ENCODE data around the gene PTCD2. TPM values are rescaled to one million over a fixed set of nuclear protein-coding genes. Genes with fewer than 3 reads are reported as not detected.

PTCD2 gene
- total and polyA plus RNA-seq, 11 donors, result 5.3 to 21.5 (median 13.0) TPM

GRCh38 chr5:72301557-72301956 lies 18.6 kb upstream of the PTCD2 start:
- ATAC-seq (no peak), DNase-seq (no peak)
- H3K9me3 ChIP-seq, result no peaks in the 10 kb centered on the region
- H3K27me3 ChIP-seq, result no peaks in the 10 kb centered on the region
- peaks cover 0 to 31% (median 2%) of the 10 kb centered on the region in 12 donors for H3K4me1 ChIP-seq
- intact Hi-C loops (cut with DNase I), result loop anchor here in 3 of 10 donors (10.0 kb wide), 2 partner anchors 87 to 167 kb away; no protein-coding TSS in a partner anchor
- TF ChIP-seq CTCF (IDR thresholded peaks at IDR 0.05) (no peak), POLR2A (IDR thresholded peaks at IDR 0.05) (no peak)
- H3K27ac ChIP-seq, result no peak overlapping the region
- H3K4me3 ChIP-seq, result no peak overlapping the region
- WGBS, 4 donors, result 92 to 95% (median 93%) methylated on average over 6 of the region's 6 CpGs
- peaks cover 0 to 13% (median 6%) of the 10 kb centered on the region in 9 donors for H3K36me3 ChIP-seq

DNA sequence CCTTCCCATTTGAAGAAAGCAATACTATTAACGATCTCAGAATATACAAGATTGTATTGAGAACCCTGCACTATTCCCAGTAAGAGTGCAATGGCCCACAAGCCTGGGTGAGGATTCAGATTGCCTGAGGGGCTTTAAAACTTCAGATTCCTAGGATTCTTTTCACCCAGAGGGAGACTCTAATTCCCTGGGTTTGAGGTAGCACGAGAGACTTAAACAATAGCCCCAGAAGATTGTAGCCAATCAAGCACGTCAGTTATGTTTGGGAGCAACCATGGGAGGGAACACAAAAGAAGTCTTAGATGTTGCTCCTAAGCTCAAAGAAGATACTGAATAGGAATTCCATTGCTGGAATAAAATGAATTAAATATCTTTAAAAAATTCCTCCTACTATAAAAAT lies 18.0 kb upstream of the PTCD2 start:
- TF ChIP-seq POLR2A (IDR thresholded peaks at IDR 0.05), result no peak
- TF ChIP-seq CTCF (IDR thresholded peaks at IDR 0.05), result no peak
- 72 to 80% (median 73%) methylated on average over 3 of the region's 3 CpGs for WGBS, 4 donors
- peaks cover 0 to 8% (median under 1%) of the 10 kb centered on the region in 9 donors for H3K36me3 ChIP-seq
- no peaks in the 10 kb centered on the region for H3K9me3 ChIP-seq
- intact Hi-C loops (cut with DNase I), result loop anchor here in 3 of 10 donors (10.0 kb wide), 2 partner anchors 87 to 167 kb away; no protein-coding TSS in a partner anchor
- H3K27ac ChIP-seq, result no peak overlapping the region
- H3K27me3 ChIP-seq, result no peaks in the 10 kb centered on the region
- no peak overlapping the region for H3K4me3 ChIP-seq
- DNase-seq (no peak), ATAC-seq (no peak)
- H3K4me1 ChIP-seq, result peaks cover 0 to 35% (median 5%) of the 10 kb centered on the region in 12 donors

DNA sequence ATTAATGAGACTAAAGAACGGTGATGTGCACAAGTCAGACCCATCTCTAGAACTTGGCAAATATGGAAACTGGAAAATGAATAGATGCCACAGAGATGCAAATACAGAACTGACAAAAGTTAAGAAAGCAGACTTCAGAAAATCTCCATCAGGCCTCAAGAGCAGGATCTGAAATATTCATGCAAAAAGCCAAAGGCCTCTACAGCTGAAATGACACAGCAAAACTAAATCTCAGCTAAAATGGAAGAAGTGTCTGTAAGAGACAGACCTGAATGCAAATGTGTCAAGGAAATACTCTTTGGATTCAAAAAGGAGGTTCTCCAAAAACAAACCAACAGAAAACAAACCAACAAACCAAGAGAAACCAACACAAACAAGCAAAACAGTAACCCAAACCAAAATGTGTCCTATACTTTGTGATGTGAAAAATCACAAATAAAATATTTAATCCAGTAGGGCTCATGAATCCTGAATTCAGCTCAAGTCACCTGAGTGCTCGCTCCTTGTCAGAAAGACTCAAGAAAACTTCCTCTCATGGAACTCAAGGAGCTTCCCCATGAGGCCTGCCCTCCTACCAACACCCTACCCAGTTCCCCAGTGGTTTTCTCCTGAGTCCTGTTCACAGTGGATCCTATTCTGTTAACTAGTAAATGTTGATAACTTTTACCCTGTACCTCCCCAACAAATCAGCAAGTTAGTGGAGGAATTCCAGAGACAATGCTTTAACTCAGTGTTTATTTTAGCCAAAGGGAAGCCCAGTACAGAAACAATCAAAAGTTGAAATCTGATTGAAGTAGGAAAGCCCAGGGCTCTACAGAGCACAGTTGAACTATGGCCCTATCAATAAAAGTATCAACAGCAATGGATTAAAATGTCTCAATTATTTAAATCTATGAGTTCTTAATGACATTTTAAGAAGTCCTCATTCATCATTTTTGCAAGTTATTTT lies 14.7 kb upstream of the PTCD2 start:
- Histone ChIP-seq H3K4me3 (no peak overlapping the region), H3K27ac (peak overlapping the region in 4 of 12 donors; percentile 6 to 96 (median 36)), H3K27me3 (no peaks in the 10 kb centered on the region), H3K4me1 (peaks cover 0 to 43% (median 8%) of the 10 kb centered on the region in 12 donors), H3K36me3 (peaks cover 0 to 18% (median 13%) of the 10 kb centered on the region in 9 donors), H3K9me3 (no peaks in the 10 kb centered on the region)
- DNase-seq, result no peak
- WGBS, 4 donors, result 91 to 98% (median 95%) methylated on average over 2 of the region's 2 CpGs
- TF ChIP-seq POLR2A (IDR thresholded peaks at IDR 0.05) (no peak), CTCF (IDR thresholded peaks at IDR 0.05) (no peak)
- no peak for ATAC-seq
- intact Hi-C loops (cut with DNase I), result loop anchor here in 7 of 10 donors (2.0 to 10.0 kb wide), 7 partner anchors 91 to 525 kb away; no protein-coding TSS in a partner anchor

- Histone ChIP-seq H3K9me3 (no peaks in the 10 kb centered on the region), H3K4me1 (peaks cover 0 to 32% (median 7%) of the 10 kb centered on the region in 12 donors), H3K27ac (peak overlapping the region; percentile 81 to 99 (median 94)), H3K36me3 (peaks cover 0 to 38% (median 28%) of the 10 kb centered on the region in 9 donors), H3K27me3 (no peaks in the 10 kb centered on the region), H3K4me3 (peak overlapping the region; percentile 55 to 87 (median 70))
- no peak for TF ChIP-seq POLR2A (IDR thresholded peaks at IDR 0.05)
- no peak for TF ChIP-seq CTCF (IDR thresholded peaks at IDR 0.05)
- 4 to 11% (median 6%) methylated on average over 8 of the region's 8 CpGs for WGBS, 4 donors
- no peak for ATAC-seq
- intact Hi-C loops (cut with DNase I), result loop anchor here in 7 of 10 donors (2.0 to 10.0 kb wide), 7 partner anchors 93 to 527 kb away; no protein-coding TSS in a partner anchor
- no peak for DNase-seq
These were observed 12.6 kb upstream of the PTCD2 start for GRCh38 chr5:72307573-72307967.

Data from heart left ventricle (tissue), 16 donors.